ENCODE results near the gene MCRIP2. TPM values are rescaled to one million over a fixed set of nuclear protein-coding genes. Genes with fewer than 3 reads are reported as not detected.

MCRIP2 gene
- total RNA-seq, 1 donor from 2014 or later = 15.5 TPM

GRCh38 chr16:629185-629832 lies 12.3 kb upstream of the MCRIP2 start:
- no peak for DNase-seq (ENCODE audit: low spot score)
- intact Hi-C loops (cut with DNase I) = no loop called here
- peak; percentile 50 for ATAC-seq

- ATAC-seq (peak; percentile 20), DNase-seq (ENCODE audit: low spot score) (no peak)
- intact Hi-C loops (cut with DNase I) = no loop called here
These were observed 11.8 kb upstream of the MCRIP2 start for GRCh38 chr16:629833-630248.

DNA sequence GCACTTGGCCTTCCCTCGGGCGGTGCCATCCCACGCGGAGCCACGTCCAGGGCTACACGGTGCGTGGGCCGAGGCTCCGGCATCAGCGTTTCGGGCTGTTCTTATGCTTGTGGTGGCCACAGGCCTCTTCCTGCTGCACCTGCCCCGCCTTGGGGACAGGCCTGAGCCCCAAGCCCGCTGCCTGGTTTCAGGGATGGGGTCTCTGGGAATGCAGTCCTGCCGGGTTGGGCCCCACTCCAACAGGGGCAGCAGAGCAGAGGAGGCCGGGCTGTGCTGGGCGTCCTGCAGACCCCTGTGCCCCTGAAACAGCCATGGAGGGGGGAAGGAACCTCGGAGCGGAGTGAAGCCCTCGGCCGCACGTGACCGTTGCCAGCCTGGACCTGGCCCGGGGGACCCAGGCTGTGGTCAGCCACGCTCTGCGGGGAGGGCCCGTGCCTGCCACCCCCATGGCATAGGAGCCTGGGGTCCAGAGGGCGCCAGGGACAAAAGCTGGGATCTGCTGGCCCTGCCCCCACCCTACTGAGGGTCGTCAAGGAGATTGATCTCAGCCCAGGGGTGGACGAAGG lies 11.3 kb upstream of the MCRIP2 start:
- peak; percentile 68 for DNase-seq (ENCODE audit: low spot score)
- peak; percentile 39 for ATAC-seq
- intact Hi-C loops (cut with DNase I) = no loop called here

DNA sequence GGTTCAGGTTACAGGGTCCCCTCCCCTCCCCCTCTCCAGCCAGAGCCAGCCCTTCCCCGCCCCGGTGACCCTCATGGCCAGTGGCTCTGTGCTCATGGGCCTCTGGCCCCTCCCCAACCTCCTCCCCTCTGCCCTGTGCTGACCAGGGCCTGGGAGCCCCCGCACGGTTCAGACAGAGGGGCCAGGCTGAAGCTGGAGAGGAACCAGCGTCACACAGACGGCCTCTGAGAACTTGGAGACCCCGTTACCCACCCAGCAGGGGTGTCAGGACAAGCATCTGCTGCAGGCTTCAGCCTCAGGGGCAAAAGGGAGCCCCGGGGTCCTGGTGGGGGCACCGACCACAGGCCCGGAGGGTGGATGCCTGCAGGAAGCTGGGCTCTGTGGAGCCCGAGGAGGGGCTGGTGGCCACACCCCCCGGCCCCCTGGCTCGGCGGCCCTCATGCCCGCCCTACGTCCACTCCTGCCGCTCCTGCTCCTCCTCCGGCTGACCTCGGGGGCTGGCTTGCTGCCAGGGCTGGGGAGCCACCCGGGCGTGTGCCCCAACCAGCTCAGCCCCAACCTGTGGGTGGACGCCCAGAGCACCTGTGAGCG lies 10.7 kb upstream of the MCRIP2 start, which contains the start of gene WFIKKN1:
Gene WFIKKN1, plus strand, starts transcription at position 171 of the 591 bp plus-strand sequence. Its CDS starts 269 bp downstream, at position 440.
- peak; percentile 55 for DNase-seq (ENCODE audit: low spot score)
- intact Hi-C loops (cut with DNase I) = no loop called here
- ATAC-seq = peak; percentile 11

DNA sequence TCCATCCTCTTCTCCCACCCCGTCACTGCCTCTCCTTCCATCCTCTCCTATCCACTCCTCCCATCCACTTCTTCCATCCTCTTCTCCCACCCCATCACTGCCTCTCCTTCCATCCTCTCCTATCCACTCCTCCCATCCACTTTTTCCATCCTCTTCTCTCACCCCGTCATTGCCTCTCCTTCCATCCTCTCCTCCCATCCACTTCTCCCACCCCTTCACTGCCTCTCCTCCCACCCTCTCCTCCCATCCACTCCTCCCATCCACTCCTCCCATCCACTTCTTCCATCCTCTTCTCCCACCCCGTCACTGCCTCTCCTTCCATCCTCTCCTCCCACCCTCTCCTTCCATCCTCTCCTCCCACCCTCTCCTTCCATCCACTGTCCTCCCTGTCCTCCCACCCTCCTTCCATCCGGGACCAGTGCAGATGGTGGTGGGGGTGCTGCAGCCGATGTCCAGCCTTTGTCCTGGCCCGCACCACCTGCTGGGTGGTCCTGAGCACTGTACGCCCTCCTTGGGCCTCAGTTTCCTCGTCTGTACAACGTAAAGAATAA lies 9.7 kb upstream of the MCRIP2 start:
- no peak for ATAC-seq
- intact Hi-C loops (cut with DNase I) = no loop called here
- no peak for DNase-seq (ENCODE audit: low spot score)

- intact Hi-C loops (cut with DNase I) = no loop called here
- no peak for DNase-seq (ENCODE audit: low spot score)
- no peak for ATAC-seq
These were observed 8.9 kb upstream of the MCRIP2 start for GRCh38 chr16:632486-633335.

GRCh38 chr16:633336-634050 lies 8.1 kb upstream of the MCRIP2 start:
- intact Hi-C loops (cut with DNase I) = no loop called here
- DNase-seq (ENCODE audit: low spot score) = no peak
- no peak for ATAC-seq

GRCh38 chr16:634051-634670 lies 7.5 kb upstream of the MCRIP2 start:
- no peak for ATAC-seq
- intact Hi-C loops (cut with DNase I) = no loop called here
- DNase-seq (ENCODE audit: low spot score) = no peak

- DNase-seq (ENCODE audit: low spot score) (no peak), ATAC-seq (no peak)
- intact Hi-C loops (cut with DNase I) = no loop called here
These were observed 6.6 kb upstream of the MCRIP2 start for GRCh38 chr16:634996-635395.

DNA sequence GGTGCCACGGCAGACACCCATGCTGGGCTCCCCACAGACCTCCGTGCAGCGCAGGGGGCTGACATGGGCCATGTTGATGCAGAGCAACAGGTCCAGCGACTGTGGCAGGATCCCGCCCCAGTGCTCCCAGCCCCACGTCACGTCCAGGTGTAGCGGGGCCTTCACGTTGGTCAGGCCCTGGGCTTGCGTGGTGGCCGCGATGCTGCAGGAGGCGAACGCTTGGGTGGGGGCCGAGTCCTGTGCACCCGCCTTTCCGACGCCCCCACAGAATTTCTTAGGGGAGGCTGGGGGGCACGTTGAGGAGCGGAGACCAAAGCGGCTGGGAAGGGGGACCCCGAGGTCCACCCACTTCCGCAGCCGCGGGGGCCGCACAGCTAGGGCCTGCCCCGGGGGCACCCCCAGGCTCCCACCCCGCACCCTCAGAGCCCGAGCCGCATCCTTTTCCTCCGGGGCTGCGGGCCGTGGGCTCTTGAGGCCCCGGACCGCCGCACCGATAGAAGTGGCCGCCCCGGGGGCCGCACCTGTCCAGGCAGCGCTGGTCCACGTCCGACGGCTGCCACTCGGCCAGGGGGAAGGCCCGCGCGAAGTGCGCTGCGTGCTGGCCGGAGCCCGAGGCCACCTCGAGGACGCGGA lies 5.9 kb upstream of the MCRIP2 start:
- intact Hi-C loops (cut with DNase I) = no loop called here
- DNase-seq (ENCODE audit: low spot score) = no peak
- ATAC-seq = no peak

DNA sequence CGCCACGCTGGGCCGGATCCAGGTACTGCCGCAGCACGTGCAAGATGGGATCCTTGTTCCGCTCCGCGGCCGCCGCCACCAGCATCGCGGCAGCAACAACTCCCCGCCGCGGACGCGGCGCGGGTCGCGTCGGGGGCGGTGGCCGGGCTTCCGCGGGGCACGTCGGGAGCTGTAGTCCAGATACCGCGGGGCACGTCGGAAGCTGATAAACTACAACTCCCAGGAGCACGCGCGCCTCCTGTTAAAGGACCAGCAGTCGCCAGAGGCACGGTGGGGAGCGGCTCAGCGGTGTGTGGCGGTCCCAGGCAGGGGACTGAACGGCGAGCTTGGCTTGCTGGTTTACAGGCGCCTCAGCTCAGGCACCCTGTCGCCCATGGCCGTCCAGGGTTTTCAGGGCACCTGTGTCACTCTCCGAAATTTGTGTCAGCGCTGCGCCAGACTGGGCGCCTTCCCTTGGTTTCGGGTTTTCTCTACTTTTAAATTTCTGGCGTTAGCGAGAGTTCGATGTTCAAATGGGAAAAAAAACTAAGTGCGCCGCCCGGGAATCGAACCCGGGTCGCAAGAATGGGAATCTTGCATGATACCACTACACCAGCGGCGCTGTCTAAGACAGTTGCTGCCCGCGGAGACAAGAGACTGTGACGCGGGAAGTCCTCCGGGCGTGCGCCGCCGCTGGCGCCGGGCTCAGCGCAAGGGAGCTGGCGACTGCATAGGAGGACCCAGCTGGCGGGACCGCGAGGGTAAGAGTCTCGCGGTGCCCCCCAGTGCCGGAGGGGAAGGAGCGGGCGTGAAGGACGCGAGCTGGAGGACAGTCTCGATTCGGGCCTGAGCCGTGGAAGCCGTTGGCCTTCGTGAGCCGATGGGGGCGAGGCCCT lies 5.2 kb upstream of the MCRIP2 start, which contains the start of gene METTL26:
Gene METTL26, minus strand, starts transcription at position 100 of the 875 bp plus-strand sequence. Its CDS starts 15 bp downstream, at position 85.
- peak; percentile 93 for ATAC-seq
- DNase-seq (ENCODE audit: low spot score) = peak; percentile 97
- intact Hi-C loops (cut with DNase I) = no loop called here

DNA sequence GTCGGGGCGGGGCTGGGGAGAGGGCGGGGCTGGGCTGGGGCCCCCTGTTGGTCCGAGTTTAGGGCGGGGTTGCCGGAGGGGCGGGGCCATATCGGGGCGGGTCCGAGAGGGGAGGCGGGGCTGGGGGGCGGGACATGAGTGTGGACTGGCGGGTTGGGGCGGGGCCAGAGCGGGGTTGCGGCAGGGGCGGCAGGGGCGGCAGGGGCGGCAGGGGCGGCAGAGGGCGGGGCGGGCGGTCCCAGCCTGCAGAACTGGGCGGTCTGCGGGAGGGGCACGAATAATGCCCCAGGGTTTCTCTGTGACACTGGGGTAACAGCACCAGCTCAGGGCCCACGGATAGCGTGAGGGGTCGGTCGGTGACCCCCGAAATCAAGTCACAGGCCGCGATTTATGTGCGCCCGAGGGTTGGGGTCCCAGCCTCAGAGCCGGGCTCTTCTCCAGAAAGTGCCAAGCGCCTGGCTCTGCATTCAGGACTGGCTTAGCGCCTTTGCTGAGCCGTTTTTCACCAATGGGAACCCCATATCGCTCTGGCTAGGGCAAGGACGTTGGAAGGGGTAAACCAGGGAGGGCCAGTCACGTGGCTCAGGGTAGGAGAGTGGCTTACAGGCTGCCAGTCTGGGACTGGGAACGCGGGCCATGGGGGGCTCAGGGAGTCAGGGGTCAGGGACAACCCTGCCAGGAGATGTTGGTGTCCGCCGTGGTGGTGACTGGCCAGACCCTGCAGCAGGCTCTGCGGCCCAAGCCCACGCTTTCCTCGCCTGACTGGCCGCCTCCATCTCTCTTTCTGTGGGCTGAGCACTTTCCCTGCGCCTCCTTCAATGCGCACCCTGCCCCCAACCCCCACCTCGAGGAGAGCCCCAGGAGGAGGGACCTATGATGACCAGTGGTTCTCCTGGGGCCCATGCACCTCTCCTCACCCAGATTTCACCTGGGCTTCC lies 4.3 kb upstream of the MCRIP2 start:
- ATAC-seq = peak; percentile 87
- intact Hi-C loops (cut with DNase I) = no loop called here
- peak; percentile 96 for DNase-seq (ENCODE audit: low spot score)

GRCh38 chr16:638034-638543 lies 3.5 kb upstream of the MCRIP2 start:
- no peak for DNase-seq (ENCODE audit: low spot score)
- no peak for ATAC-seq
- intact Hi-C loops (cut with DNase I) = no loop called here

DNA sequence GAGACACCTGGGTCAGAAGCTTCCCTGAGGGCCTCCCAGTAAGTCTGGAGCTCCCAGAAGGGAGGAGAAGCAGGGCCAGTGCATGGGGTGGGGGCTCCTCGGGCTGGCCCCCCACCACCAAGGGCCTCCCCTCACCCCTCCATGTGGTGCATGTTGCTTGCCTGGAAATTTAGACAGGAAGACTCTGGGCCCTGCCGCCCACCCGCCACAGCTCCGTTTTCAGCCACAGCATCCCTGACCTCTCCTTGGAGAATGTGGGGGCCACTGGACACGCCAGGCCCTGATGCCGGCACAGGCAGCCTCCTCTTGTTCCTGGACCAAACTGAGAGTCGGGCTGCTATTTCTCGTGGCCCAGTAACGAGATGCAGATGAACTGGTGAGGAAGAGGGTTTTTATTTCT lies 2.8 kb upstream of the MCRIP2 start:
- ATAC-seq (no peak), DNase-seq (ENCODE audit: low spot score) (no peak)
- intact Hi-C loops (cut with DNase I) = no loop called here

- ATAC-seq (no peak), DNase-seq (ENCODE audit: low spot score) (no peak)
- intact Hi-C loops (cut with DNase I) = no loop called here
These were observed 1.0 kb upstream of the MCRIP2 start for GRCh38 chr16:640614-641013.

Measured in sciatic nerve (tissue), 2 donors.